ENCODE data around the gene NFIX. TPM values are rescaled to one million over a fixed set of nuclear protein-coding genes. Genes with fewer than 3 reads are reported as not detected.

Gene NFIX
- total RNA-seq, 6 experiments from 2014 or later = 20.3 to 40.0 (median 26.7) TPM

- no peaks in the 10 kb centered on the region for H3K36me3 ChIP-seq
- no peaks in the 10 kb centered on the region for H3K27me3 ChIP-seq
- H3K4me1 ChIP-seq = peaks cover 0 to 35% (median 6%) of the 10 kb centered on the region in 4 donors
- WGBS (ENCODE audit: insufficient coverage, low coverage, low lambda C conversion rate, missing lambda C conversion rate) = 34% methylated on average over 36 of the region's 52 CpGs
- no peaks in the 10 kb centered on the region for H3K9me3 ChIP-seq
- no peak for TF ChIP-seq POLR2A (IDR thresholded peaks at IDR 0.05)
- TF ChIP-seq, protein P1, sequence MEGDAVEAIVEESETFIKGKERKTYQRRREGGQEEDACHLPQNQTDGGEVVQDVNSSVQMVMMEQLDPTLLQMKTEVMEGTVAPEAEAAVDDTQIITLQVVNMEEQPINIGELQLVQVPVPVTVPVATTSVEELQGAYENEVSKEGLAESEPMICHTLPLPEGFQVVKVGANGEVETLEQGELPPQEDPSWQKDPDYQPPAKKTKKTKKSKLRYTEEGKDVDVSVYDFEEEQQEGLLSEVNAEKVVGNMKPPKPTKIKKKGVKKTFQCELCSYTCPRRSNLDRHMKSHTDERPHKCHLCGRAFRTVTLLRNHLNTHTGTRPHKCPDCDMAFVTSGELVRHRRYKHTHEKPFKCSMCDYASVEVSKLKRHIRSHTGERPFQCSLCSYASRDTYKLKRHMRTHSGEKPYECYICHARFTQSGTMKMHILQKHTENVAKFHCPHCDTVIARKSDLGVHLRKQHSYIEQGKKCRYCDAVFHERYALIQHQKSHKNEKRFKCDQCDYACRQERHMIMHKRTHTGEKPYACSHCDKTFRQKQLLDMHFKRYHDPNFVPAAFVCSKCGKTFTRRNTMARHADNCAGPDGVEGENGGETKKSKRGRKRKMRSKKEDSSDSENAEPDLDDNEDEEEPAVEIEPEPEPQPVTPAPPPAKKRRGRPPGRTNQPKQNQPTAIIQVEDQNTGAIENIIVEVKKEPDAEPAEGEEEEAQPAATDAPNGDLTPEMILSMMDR (IDR thresholded peaks at IDR 0.05) = no peak
- H3K4me3 ChIP-seq = peak overlapping the region in 1 of 3 donors; percentile 28
- peak overlapping the region in 2 of 3 donors; percentile 1 to 28 for H3K27ac ChIP-seq
- DNase-seq (peak in 1 of 3 donors; percentile 75), ATAC-seq (peak; percentile 73 to 86 (median 82))
- intact Hi-C loops (cut with DNase I) = no loop called here
These were observed 17.7 kb downstream of the NFIX start for GRCh38 chr19:13012690-13013608.

DNA sequence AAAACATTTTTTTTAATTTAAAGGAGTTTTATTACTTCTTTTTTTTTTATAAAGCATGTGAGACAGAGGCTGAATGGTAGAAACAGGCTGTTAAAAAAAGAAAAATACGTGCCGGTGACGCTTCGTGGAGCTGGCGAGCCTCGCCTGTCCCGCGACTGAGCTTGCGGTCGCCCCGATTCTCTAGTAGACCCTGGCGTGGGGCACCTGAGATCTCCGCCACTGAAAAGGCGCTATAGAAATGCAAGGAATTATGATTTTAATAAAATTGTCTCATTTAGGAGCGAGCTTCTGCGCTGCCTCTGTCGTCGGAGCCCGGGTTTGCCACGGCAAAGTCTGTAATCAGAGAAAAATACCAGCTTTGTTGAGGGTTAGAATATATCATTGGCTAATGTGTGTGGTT, 18.4 kb downstream of the NFIX start:
- TF ChIP-seq, protein P1 (IDR thresholded peaks at IDR 0.05) = no peak
- no peak for TF ChIP-seq POLR2A (IDR thresholded peaks at IDR 0.05)
- 54% methylated on average over 20 of the region's 20 CpGs for WGBS (ENCODE audit: insufficient coverage, low coverage, low lambda C conversion rate, missing lambda C conversion rate)
- no peaks in the 10 kb centered on the region for H3K27me3 ChIP-seq
- ATAC-seq = no peak
- H3K4me1 ChIP-seq = peaks cover 0 to 31% (median 2%) of the 10 kb centered on the region in 4 donors
- H3K36me3 ChIP-seq = no peaks in the 10 kb centered on the region
- H3K27ac ChIP-seq = no peak overlapping the region
- intact Hi-C loops (cut with DNase I) = no loop called here
- no peak for DNase-seq
- H3K9me3 ChIP-seq = no peaks in the 10 kb centered on the region
- peak overlapping the region in 1 of 3 donors; percentile 28 for H3K4me3 ChIP-seq

DNA sequence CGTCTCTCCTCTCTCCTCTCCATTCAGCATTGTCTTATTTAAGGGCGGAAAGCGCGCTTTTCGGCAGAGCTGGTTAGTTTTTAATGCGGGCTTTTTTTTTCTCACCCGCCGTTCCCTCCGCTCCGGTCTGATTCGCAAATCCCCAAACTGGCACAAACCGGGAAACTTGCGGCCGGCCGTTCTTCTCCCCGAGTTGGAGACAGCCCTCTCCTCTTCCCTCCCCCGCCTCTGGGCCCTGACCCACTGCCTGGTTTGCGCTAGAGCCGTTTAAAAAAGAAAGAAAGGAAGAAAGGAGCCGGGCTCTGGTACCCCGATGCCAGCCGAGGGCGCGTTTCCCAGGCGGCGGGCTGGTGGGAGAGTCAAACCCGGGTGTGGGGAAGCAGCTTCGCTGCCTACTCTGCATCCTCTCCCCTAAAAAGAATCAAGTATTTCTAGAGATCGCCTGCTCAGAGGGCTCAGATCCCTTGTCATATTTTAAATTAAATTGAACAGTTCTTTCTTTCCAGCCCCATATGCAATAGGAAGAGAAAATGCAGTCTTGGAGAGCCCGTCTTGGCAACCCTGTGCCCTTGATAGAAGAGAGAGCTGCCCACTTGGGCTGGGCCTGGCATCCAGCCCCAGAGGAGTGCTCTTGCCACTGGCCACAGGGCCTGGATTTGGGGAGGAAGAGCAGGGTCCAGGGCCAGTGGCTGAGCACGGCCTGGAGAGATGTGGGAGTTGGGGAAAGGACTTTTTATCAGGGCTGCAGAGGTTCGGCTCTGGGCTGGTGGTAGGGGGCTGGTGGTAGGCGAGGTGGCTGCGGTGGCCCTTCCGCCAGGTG, 19.0 kb downstream of the NFIX start:
- Histone ChIP-seq H3K4me3 (no peak overlapping the region), H3K9me3 (no peaks in the 10 kb centered on the region), H3K27ac (no peak overlapping the region), H3K4me1 (peaks cover 0 to 31% (median 2%) of the 10 kb centered on the region in 4 donors), H3K36me3 (no peaks in the 10 kb centered on the region), H3K27me3 (no peaks in the 10 kb centered on the region)
- intact Hi-C loops (cut with DNase I) = no loop called here
- 56% methylated on average over 18 of the region's 35 CpGs for WGBS (ENCODE audit: insufficient coverage, low coverage, low lambda C conversion rate, missing lambda C conversion rate)
- TF ChIP-seq, protein P1 (IDR thresholded peaks at IDR 0.05) = no peak
- TF ChIP-seq POLR2A (IDR thresholded peaks at IDR 0.05) = no peak
- no peak for ATAC-seq
- no peak for DNase-seq

- intact Hi-C loops (cut with DNase I) = no loop called here
- H3K4me1 ChIP-seq = peaks cover 0 to 26% (median 2%) of the 10 kb centered on the region in 4 donors
- 94% methylated on average over 3 of the region's 4 CpGs for WGBS (ENCODE audit: insufficient coverage, low coverage, low lambda C conversion rate, missing lambda C conversion rate)
- H3K9me3 ChIP-seq = no peaks in the 10 kb centered on the region
- no peaks in the 10 kb centered on the region for H3K36me3 ChIP-seq
- no peak overlapping the region for H3K4me3 ChIP-seq
- H3K27me3 ChIP-seq = no peaks in the 10 kb centered on the region
- ATAC-seq (no peak), DNase-seq (no peak)
- TF ChIP-seq, protein P1 (IDR thresholded peaks at IDR 0.05) = no peak
- TF ChIP-seq POLR2A (IDR thresholded peaks at IDR 0.05) = no peak
- no peak overlapping the region for H3K27ac ChIP-seq
These were observed 19.6 kb downstream of the NFIX start for GRCh38 chr19:13014921-13015280.
